Measurements from ENCODE around the gene PGGHG.

The PGGHG gene

DNA sequence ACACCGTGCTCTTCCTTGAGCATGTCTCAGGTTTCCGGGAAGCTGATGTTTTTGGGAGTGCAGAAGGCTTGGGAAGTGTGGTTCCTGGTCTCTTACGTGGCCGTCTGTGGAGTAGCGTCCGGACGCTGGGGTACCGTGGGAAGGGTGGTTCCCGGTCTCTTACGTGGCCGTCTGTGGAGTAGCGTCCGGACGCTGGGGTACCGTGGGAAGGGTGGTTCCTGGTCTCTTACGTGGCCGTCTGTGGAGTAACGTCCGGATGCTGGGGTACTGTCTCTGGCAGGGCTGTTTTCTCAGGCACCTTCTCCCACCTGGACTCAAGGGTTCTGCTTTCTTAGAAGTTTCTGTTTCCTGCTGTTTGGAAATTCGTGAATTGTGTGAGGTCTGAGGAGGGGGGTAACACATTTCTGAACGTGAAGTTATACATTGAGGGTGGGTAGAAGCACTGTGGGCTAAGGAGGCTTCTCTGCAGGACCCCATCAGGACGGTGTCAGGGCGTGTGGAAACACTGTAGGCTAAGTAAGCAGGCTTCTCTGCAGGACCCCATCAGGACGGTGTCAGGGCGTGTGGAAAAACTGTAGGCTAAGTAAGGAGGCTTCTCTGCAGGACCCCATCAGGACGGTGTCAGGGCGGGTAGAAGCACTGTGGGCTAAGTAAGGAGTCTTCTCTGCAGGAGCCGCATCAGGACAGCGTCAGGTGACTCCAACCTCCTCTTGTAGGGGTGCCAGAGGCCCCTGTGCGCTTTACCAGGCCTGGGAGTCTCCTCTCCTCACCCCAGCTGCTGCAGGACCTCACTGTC, 37.1 kb downstream of the PGGHG start:
- Histone ChIP-seq H3K4me3 (ENCODE audit: low read length, poor library complexity, severe bottlenecking) (peak overlapping the region; percentile 68), H3K4me1 (ENCODE audit: insufficient read depth, low read length, poor library complexity, severe bottlenecking) (peaks cover 68% of the 10 kb centered on the region), H3K9ac (ENCODE audit: low read depth, low read length, poor library complexity, severe bottlenecking) (peak overlapping the region; percentile 87), H4K20me1 (ENCODE audit: insufficient read depth, low read length, poor library complexity, severe bottlenecking) (no peaks in the 10 kb centered on the region), H3K27me3 (ENCODE audit: insufficient read depth, low read length, poor library complexity, severe bottlenecking) (no peaks in the 10 kb centered on the region), H3K9me2 (replicated peaks; ENCODE audit: low read depth, low read length) (no peaks in the 10 kb centered on the region), H3K79me2 (ENCODE audit: insufficient read depth, low read length) (peaks cover 41% of the 10 kb centered on the region), H3K4me2 (ENCODE audit: low read depth, low read length, poor library complexity, severe bottlenecking) (peak overlapping the region; percentile 85), H3K9me3 (ENCODE audit: insufficient read depth, low read depth, low read length) (no peaks in the 10 kb centered on the region), H3K36me3 (ENCODE audit: insufficient read depth, low read length) (no peaks in the 10 kb centered on the region), H3F3A (ENCODE audit: low read depth) (peaks cover 31% of the 10 kb centered on the region), H2AFZ (ENCODE audit: low read length) (no peak overlapping the region)
- TF ChIP-seq, protein P1, sequence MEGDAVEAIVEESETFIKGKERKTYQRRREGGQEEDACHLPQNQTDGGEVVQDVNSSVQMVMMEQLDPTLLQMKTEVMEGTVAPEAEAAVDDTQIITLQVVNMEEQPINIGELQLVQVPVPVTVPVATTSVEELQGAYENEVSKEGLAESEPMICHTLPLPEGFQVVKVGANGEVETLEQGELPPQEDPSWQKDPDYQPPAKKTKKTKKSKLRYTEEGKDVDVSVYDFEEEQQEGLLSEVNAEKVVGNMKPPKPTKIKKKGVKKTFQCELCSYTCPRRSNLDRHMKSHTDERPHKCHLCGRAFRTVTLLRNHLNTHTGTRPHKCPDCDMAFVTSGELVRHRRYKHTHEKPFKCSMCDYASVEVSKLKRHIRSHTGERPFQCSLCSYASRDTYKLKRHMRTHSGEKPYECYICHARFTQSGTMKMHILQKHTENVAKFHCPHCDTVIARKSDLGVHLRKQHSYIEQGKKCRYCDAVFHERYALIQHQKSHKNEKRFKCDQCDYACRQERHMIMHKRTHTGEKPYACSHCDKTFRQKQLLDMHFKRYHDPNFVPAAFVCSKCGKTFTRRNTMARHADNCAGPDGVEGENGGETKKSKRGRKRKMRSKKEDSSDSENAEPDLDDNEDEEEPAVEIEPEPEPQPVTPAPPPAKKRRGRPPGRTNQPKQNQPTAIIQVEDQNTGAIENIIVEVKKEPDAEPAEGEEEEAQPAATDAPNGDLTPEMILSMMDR (conservative IDR thresholded peaks at IDR 0.05; ENCODE audit: low read length) = no peak
- TF ChIP-seq EZH2phosphoT487 (IDR thresholded peaks at IDR 0.05; ENCODE audit: borderline replicate concordance) = no peak

DNA sequence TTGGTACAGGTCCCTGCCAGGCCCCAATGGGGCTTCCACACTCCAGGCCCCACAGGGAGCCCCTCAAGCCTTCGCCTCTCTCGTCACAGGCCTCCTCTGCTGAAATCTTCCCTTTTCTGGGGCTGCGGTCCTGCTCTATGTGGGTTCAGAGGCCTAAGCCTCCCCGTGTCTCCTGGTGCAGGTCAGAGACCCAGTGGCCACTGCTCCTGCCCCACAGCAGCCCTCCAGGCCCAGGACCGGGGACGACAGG, 37.6 kb downstream of the PGGHG start:
- Histone ChIP-seq H3F3A (ENCODE audit: low read depth) (peaks cover 35% of the 10 kb centered on the region), H3K36me3 (ENCODE audit: insufficient read depth, low read length) (no peaks in the 10 kb centered on the region), H3K4me1 (ENCODE audit: insufficient read depth, low read length, poor library complexity, severe bottlenecking) (peaks cover 69% of the 10 kb centered on the region), H3K4me3 (ENCODE audit: low read length, poor library complexity, severe bottlenecking) (peak overlapping the region; percentile 68), H3K27me3 (ENCODE audit: insufficient read depth, low read length, poor library complexity, severe bottlenecking) (no peaks in the 10 kb centered on the region), H2AFZ (ENCODE audit: low read length) (no peak overlapping the region), H3K79me2 (ENCODE audit: insufficient read depth, low read length) (peaks cover 42% of the 10 kb centered on the region), H3K4me2 (ENCODE audit: low read depth, low read length, poor library complexity, severe bottlenecking) (peak overlapping the region; percentile 85), H3K9me3 (ENCODE audit: insufficient read depth, low read depth, low read length) (no peaks in the 10 kb centered on the region), H3K9me2 (replicated peaks; ENCODE audit: low read depth, low read length) (no peaks in the 10 kb centered on the region), H4K20me1 (ENCODE audit: insufficient read depth, low read length, poor library complexity, severe bottlenecking) (no peaks in the 10 kb centered on the region), H3K9ac (ENCODE audit: low read depth, low read length, poor library complexity, severe bottlenecking) (peak overlapping the region; percentile 87)
- TF ChIP-seq, protein P1 (conservative IDR thresholded peaks at IDR 0.05; ENCODE audit: low read length) = no peak
- no peak for TF ChIP-seq EZH2phosphoT487 (IDR thresholded peaks at IDR 0.05; ENCODE audit: borderline replicate concordance)

DNA sequence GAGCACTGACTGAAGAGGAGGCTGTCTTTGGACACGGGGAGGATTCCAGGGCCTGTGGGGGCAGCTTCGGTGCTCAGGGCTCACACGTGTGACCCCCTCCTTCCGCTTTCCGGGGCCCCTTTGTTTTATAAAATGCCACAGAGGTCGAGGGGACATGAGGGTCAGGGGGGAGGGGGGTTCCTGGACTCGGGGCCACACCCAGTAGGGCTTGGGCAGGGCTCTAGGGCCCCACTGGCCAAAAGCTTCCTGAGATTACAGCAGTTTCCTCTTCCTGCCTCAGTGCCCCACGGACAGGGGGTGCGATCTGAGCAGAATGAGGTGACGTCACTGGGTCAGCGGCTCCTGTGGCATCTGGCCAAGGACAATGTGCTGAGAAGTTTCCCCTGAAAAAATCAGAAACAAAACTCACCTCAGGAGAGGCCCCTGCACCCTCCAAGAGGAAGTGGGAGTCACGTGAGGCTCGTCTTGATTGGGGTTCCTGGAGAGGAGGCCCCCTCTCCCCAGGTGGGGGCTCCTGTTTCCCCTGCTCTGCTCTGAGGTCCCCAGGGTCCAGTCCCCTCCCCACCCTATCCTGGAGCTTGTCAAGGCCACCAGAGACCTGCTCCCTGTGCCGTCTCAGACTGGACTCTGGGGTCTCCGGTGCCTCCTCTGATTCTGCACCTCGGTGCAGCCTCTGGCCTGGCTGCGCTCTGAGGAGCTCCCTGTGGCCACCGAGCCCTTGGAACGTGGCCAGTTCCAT, 38.1 kb downstream of the PGGHG start:
- H3K9me2 ChIP-seq (replicated peaks; ENCODE audit: low read depth, low read length) = no peaks in the 10 kb centered on the region
- H4K20me1 ChIP-seq (ENCODE audit: insufficient read depth, low read length, poor library complexity, severe bottlenecking) = no peaks in the 10 kb centered on the region
- H3K4me1 ChIP-seq (ENCODE audit: insufficient read depth, low read length, poor library complexity, severe bottlenecking) = peaks cover 74% of the 10 kb centered on the region
- no peaks in the 10 kb centered on the region for H3K36me3 ChIP-seq (ENCODE audit: insufficient read depth, low read length)
- no peaks in the 10 kb centered on the region for H3K9me3 ChIP-seq (ENCODE audit: insufficient read depth, low read depth, low read length)
- H3K9ac ChIP-seq (ENCODE audit: low read depth, low read length, poor library complexity, severe bottlenecking) = peak overlapping the region; percentile 87
- H3K4me3 ChIP-seq (ENCODE audit: low read length, poor library complexity, severe bottlenecking) = peak overlapping the region; percentile 68
- TF ChIP-seq, protein P1 (conservative IDR thresholded peaks at IDR 0.05; ENCODE audit: low read length) = no peak
- TF ChIP-seq EZH2phosphoT487 (IDR thresholded peaks at IDR 0.05; ENCODE audit: borderline replicate concordance) = no peak
- H2AFZ ChIP-seq (ENCODE audit: low read length) = no peak overlapping the region
- peaks cover 40% of the 10 kb centered on the region for H3F3A ChIP-seq (ENCODE audit: low read depth)
- H3K27me3 ChIP-seq (ENCODE audit: insufficient read depth, low read length, poor library complexity, severe bottlenecking) = no peaks in the 10 kb centered on the region
- H3K4me2 ChIP-seq (ENCODE audit: low read depth, low read length, poor library complexity, severe bottlenecking) = peak overlapping the region; percentile 85
- peaks cover 47% of the 10 kb centered on the region for H3K79me2 ChIP-seq (ENCODE audit: insufficient read depth, low read length)
